HG03354 (cell line): ENCODE measurements around the gene TCL1A.

Source experiments
- ATAC-seq: cut with Tn5 transposase; IDR thresholded peaks from one replicate; pipeline ENCODE4 v1.9.1; 2021; ENCODE audit warnings: mild to moderate bottlenecking; ENCODE audit not compliant: unreplicated experiment, poor library complexity, severe bottlenecking

TCL1A gene

GRCh38 chr14:95710106-95710505 lies 3.8 kb downstream of the TCL1A start:
- ATAC-seq = no peak

GRCh38 chr14:95707327-95707726 lies 6.6 kb downstream of the TCL1A start:
- no peak for ATAC-seq

GRCh38 chr14:95705518-95705917 lies 8.4 kb downstream of the TCL1A start:
- no peak for ATAC-seq

GRCh38 chr14:95703805-95704204 lies 10.1 kb downstream of the TCL1A start:
- no peak for ATAC-seq

- ATAC-seq = no peak
Measured at GRCh38 chr14:95703341-95703740, 10.6 kb downstream of the TCL1A start.

- ATAC-seq = no peak
Measured at GRCh38 chr14:95701846-95702221, 12.1 kb downstream of the TCL1A start.

GRCh38 chr14:95700221-95700976 lies 13.5 kb downstream of the TCL1A start:
- no peak for ATAC-seq

GRCh38 chr14:95699412-95699811 lies 14.5 kb downstream of the TCL1A start:
- ATAC-seq = peak; percentile 43

- no peak for ATAC-seq
Measured at GRCh38 chr14:95698287-95698686, 15.6 kb downstream of the TCL1A start.

GRCh38 chr14:95697764-95698163 lies 16.2 kb downstream of the TCL1A start:
- peak; percentile 58 for ATAC-seq

GRCh38 chr14:95696741-95697140 lies 17.2 kb downstream of the TCL1A start:
- no peak for ATAC-seq

- peak; percentile 42 for ATAC-seq
Measured at GRCh38 chr14:95695913-95696312, 18.0 kb downstream of the TCL1A start.

- ATAC-seq = no peak
Measured at GRCh38 chr14:95695051-95695450, 18.9 kb downstream of the TCL1A start.

- ATAC-seq = no peak
Measured at GRCh38 chr14:95692109-95692508, 21.8 kb downstream of the TCL1A start.

- no peak for ATAC-seq
Measured at GRCh38 chr14:95691591-95691990, 22.3 kb downstream of the TCL1A start.

- no peak for ATAC-seq
Measured at GRCh38 chr14:95690815-95691214, 23.1 kb downstream of the TCL1A start.

- ATAC-seq = no peak
Measured at GRCh38 chr14:95689441-95689840, 24.5 kb downstream of the TCL1A start.

- ATAC-seq = no peak
Measured at GRCh38 chr14:95686935-95687334, 27.0 kb downstream of the TCL1A start.

- no peak for ATAC-seq
Measured at GRCh38 chr14:95685978-95686922, 27.7 kb downstream of the TCL1A start, which contains the start of gene TCL1B. Gene TCL1B, plus strand, starts transcription at chr14:95686426. Its CDS starts 42 bp downstream, at chr14:95686468.

- ATAC-seq = no peak
Measured at GRCh38 chr14:95683793-95684192, 30.1 kb downstream of the TCL1A start.

- ATAC-seq = no peak
Measured at GRCh38 chr14:95681153-95681552, 32.8 kb downstream of the TCL1A start.
